Right atrium auricular region (tissue), 2 donors: ENCODE data around the gene BRINP2. TPM values are rescaled to one million over a fixed set of nuclear protein-coding genes. Genes with fewer than 3 reads are reported as not detected.
A peak's percentile ranks its signal among the peaks of the same experiment; 100 is the strongest.

Experiments used
- DNase-seq: peaks from one replicate; pipeline ENCODE4 v3.0.0-alpha.2; 2019; ENCODE audit warnings: low spot score
- H3K27ac ChIP-seq, 2 donors: fragments of 200-600 bp; sonication (generic); 1 replicate in 1 of 2; 2 replicates in 1 of 2; pipeline ENCODE4 v1.5.1; 2016 to 2019
- H3K27me3 ChIP-seq, 2 donors: fragments of 200-600 bp; sonication (generic); one replicate each; pipeline versions ENCODE4 v1.5.1 to v1.6.0; 2017 to 2019
- H3K36me3 ChIP-seq: fragments of 200-600 bp; sonication (generic); one replicate; pipeline ENCODE4 v1.5.1; 2016
- H3K4me1 ChIP-seq, 2 donors: fragments of 200-600 bp; sonication (generic); one replicate each; pipeline versions ENCODE4 v1.5.1 to v1.6.0; 2017 to 2019
- H3K4me3 ChIP-seq, 2 donors: fragments of 200-600 bp; sonication (generic); 1 replicate in 1 of 2; 2 replicates in 1 of 2; pipeline ENCODE4 v1.5.1; 2017 to 2019; ENCODE audit warnings: mild to moderate bottlenecking in 1 of 2, moderate library complexity in 1 of 2
- H3K9me3 ChIP-seq, 2 donors: fragments of 200-600 bp; sonication (generic); one replicate each; pipeline ENCODE4 v1.5.1; 2019
- CTCF ChIP-seq, 2 donors: fragments of 200-600 bp; sonication (generic); IDR thresholded peaks; one replicate each; pipeline ENCODE4 v1.5.1; 2019; ENCODE audit warnings: antibody characterized with exemption in 2 of 2
- total RNA-seq, 2 donors: library from RNA; depleted of rRNA; stranded (reverse); fragments of >200 nt; gene quantifications; one replicate each; pipeline ENCODE4 v1.1.0, GENCODE V29; 2016

Gene BRINP2
- total RNA-seq = 1 to 10 TPM in 1 of 2 donors, under 1 TPM in 1; 0.96 to 1.1 TPM

GRCh38 chr1:177170756-177171535 is at the start of gene BRINP2:
Gene BRINP2 (plus strand): TSS chr1:177170958. CDS start chr1:177229877, 58,919 bp downstream.
- Histone ChIP-seq H3K4me3 (peak within 1 kb of the TSS; percentile 31 to 46), H3K27me3 (peaks cover 0 to 13% of the 10 kb centered on the region in 2 donors), H3K4me1 (peaks cover 0 to 15% of the 10 kb centered on the region in 2 donors), H3K27ac (no peak within 1 kb of the TSS), H3K36me3 (no peaks in the 10 kb centered on the region), H3K9me3 (no peaks in the 10 kb centered on the region)
- no peak for DNase-seq
- no peak for TF ChIP-seq CTCF (IDR thresholded peaks at IDR 0.05)

- no peak overlapping the region for H3K4me3 ChIP-seq
- no peak for TF ChIP-seq CTCF (IDR thresholded peaks at IDR 0.05)
- H3K4me1 ChIP-seq = no peaks in the 10 kb centered on the region
- no peak for DNase-seq
- H3K27ac ChIP-seq = no peak overlapping the region
- no peaks in the 10 kb centered on the region for H3K27me3 ChIP-seq
- H3K9me3 ChIP-seq = no peaks in the 10 kb centered on the region
- H3K36me3 ChIP-seq = no peaks in the 10 kb centered on the region
These were observed 48.1 kb upstream of the BRINP2 start for GRCh38 chr1:177122461-177123251.

- no peak for DNase-seq
- Histone ChIP-seq H3K4me1 (no peaks in the 10 kb centered on the region), H3K27me3 (no peaks in the 10 kb centered on the region), H3K36me3 (no peaks in the 10 kb centered on the region), H3K9me3 (no peaks in the 10 kb centered on the region), H3K27ac (no peak overlapping the region), H3K4me3 (no peak overlapping the region)
- TF ChIP-seq CTCF (IDR thresholded peaks at IDR 0.05) = no peak
These were observed 46.0 kb upstream of the BRINP2 start for GRCh38 chr1:177124577-177125278.

GRCh38 chr1:177126267-177126666 is 44.5 kb upstream of the BRINP2 start:
- H3K27me3 ChIP-seq = no peaks in the 10 kb centered on the region
- no peak overlapping the region for H3K4me3 ChIP-seq
- no peaks in the 10 kb centered on the region for H3K36me3 ChIP-seq
- TF ChIP-seq CTCF (IDR thresholded peaks at IDR 0.05) = no peak
- DNase-seq = no peak
- H3K27ac ChIP-seq = no peak overlapping the region
- no peaks in the 10 kb centered on the region for H3K9me3 ChIP-seq
- no peaks in the 10 kb centered on the region for H3K4me1 ChIP-seq

- H3K27me3 ChIP-seq = no peaks in the 10 kb centered on the region
These were observed 42.0 kb upstream of the BRINP2 start for GRCh38 chr1:177128665-177129281.

More at GRCh38 chr1:177128665-177129281, 42.0 kb upstream of the BRINP2 start:
- no peak overlapping the region for H3K4me3 ChIP-seq
- H3K9me3 ChIP-seq = no peaks in the 10 kb centered on the region
- no peak overlapping the region for H3K27ac ChIP-seq
- H3K36me3 ChIP-seq = no peaks in the 10 kb centered on the region
- no peak for DNase-seq
- no peak for TF ChIP-seq CTCF (IDR thresholded peaks at IDR 0.05)
- no peaks in the 10 kb centered on the region for H3K4me1 ChIP-seq
